RWPE2 (cell line): Measurements from ENCODE around the gene ZKSCAN3.

Source experiments
- ATAC-seq: fragments of 200-7000 bp; cut with Tn5 transposase; 3 replicates; pipeline ENCODE4 v1.9.1; 2021; ENCODE audit warnings: low read depth
- DNase-seq: peaks from one replicate; pipeline ENCODE4 v3.0.0-alpha.2; 2020; ENCODE audit warnings: low spot score
- H3K27ac ChIP-seq: fragments of 450-650 bp; 2 replicates; pipeline ENCODE4 v1.5.1; 2017; ENCODE audit warnings: mild to moderate bottlenecking; ENCODE audit not compliant: poor library complexity, severe bottlenecking
- H3K27me3 ChIP-seq: fragments of 250-450 bp; sonication (Bioruptor Pico); 2 replicates; pipeline ENCODE4 v1.5.1; 2021; ENCODE audit warnings: mild to moderate bottlenecking, moderate library complexity; ENCODE audit not compliant: insufficient read depth, poor library complexity, severe bottlenecking
- H3K36me3 ChIP-seq: fragments of 250-450 bp; sonication (Bioruptor Pico); 2 replicates; pipeline ENCODE4 v1.5.1; 2020; ENCODE audit warnings: low read depth, mild to moderate bottlenecking, moderate library complexity
- H3K4me1 ChIP-seq: fragments of 250-450 bp; sonication (Bioruptor Pico); 2 replicates; pipeline ENCODE4 v1.5.1; 2021; ENCODE audit warnings: mild to moderate bottlenecking, moderate library complexity; ENCODE audit not compliant: insufficient read depth, poor library complexity, severe bottlenecking
- H3K4me3 ChIP-seq: fragments of 250-450 bp; sonication (Bioruptor Pico); 2 replicates; pipeline ENCODE4 v1.5.1; 2021; ENCODE audit warnings: mild to moderate bottlenecking, moderate library complexity; ENCODE audit not compliant: severe bottlenecking
- H3K9me3 ChIP-seq: fragments of 250-450 bp; sonication (Bioruptor Pico); 2 replicates; pipeline ENCODE4 v1.5.1; 2021; ENCODE audit warnings: mild to moderate bottlenecking, moderate library complexity; ENCODE audit not compliant: severe bottlenecking
- CTCF ChIP-seq: fragments of 450-650 bp; IDR thresholded peaks from one replicate; pipeline ENCODE4 v1.5.1; 2017; ENCODE audit warnings: mild to moderate bottlenecking, moderate library complexity; ENCODE audit not compliant: poor library complexity, severe bottlenecking

ZKSCAN3 gene

DNA sequence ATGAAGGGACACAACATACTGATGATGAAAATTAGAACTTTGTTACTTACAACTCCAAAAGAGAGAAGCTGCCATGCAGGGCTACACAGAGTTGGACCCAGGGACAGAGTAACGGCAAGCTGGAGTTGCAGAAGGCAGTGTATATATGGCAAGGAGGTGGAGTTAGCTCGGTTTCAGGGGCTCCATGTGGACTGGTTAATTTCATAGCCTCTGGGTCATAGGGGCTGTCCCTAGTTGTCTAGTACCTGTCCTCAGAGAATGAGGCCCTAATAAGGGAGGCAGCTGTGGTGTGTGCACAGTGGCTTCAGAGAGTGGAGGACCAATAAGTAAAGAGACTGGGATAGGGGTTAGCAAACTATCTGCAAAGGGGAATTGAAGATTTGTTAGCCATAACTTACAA, 57.7 kb downstream of the ZKSCAN3 start:
- no peaks in the 10 kb centered on the region for H3K36me3 ChIP-seq
- no peak for TF ChIP-seq CTCF
- no peak overlapping the region for H3K27ac ChIP-seq
- no peak for ATAC-seq
- DNase-seq: no peak
- no peaks in the 10 kb centered on the region for H3K9me3 ChIP-seq
- H3K4me1 ChIP-seq: no peaks in the 10 kb centered on the region
- H3K4me3 ChIP-seq: no peak overlapping the region
- H3K27me3 ChIP-seq: no peaks in the 10 kb centered on the region

DNA sequence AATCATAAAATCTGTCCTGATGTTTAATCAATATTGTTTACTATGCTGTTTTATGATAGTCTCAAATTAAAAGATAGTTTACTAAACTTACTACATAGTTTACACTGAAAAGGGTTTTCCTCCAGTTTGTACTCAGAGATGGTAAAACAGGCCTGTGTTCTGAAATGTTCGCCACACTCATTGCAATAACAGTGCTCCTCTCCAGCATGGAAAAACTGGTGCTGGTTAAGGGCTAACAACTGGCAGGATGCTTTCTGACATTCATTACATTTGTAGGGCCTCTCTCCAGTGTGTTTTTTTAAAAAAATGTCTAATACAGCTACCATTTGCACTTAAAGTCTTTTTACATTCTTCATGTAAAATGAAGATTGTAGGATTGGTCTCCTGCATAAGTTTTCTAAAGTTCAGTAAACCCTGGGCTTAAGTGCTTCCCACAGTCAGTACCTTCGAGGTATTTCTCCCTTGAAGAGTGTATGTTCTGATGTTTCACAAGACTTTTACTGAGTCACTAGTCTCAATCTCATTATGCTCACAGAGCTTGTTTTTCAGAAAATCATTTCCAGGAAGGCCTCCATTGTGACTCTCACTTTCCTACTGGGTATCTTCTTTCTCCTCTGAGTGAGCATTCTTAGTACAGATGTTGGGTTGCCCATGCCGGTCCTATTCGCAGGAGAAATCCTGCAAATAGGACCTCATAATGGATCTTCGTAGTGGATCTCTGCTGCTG, 58.5 kb downstream of the ZKSCAN3 start:
- TF ChIP-seq CTCF: no peak
- H3K27ac ChIP-seq: no peak overlapping the region

GRCh38 chr6:28410767-28411166, 61.0 kb downstream of the ZKSCAN3 start:
- Histone ChIP-seq H3K27ac (no peak overlapping the region), H3K27me3 (no peaks in the 10 kb centered on the region), H3K4me1 (no peaks in the 10 kb centered on the region), H3K36me3 (no peaks in the 10 kb centered on the region), H3K9me3 (no peaks in the 10 kb centered on the region), H3K4me3 (no peak overlapping the region)
- DNase-seq: no peak
- TF ChIP-seq CTCF: no peak
- ATAC-seq: no peak

More for the DNA sequence above, 58.5 kb downstream of the ZKSCAN3 start:
- H3K36me3 ChIP-seq: no peaks in the 10 kb centered on the region
- H3K4me1 ChIP-seq: no peaks in the 10 kb centered on the region
- no peak for ATAC-seq
- no peak overlapping the region for H3K4me3 ChIP-seq
- no peaks in the 10 kb centered on the region for H3K9me3 ChIP-seq
- no peak for DNase-seq
- no peaks in the 10 kb centered on the region for H3K27me3 ChIP-seq

DNA sequence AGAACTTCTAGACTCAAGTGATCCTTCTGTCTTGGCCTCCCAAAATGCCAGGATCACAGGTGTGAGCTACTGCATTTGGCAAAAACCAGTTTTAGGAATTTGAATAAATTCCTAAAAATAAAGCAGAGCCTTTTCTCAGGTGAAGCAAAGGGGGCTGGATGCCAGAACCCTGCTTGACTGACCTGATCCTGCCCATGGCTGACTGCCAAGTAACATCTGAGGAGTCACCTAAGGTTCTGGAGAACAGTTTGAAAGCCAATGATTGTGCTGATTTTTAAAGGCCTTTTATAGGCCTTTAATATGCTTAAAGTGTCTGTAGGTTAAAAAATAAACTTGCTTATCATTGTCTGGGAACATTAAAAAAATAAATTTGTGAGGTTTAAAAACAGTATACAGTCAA, 63.9 kb downstream of the ZKSCAN3 start:
- Histone ChIP-seq H3K4me3 (no peak overlapping the region), H3K9me3 (no peaks in the 10 kb centered on the region), H3K4me1 (no peaks in the 10 kb centered on the region), H3K27me3 (no peaks in the 10 kb centered on the region), H3K36me3 (no peaks in the 10 kb centered on the region), H3K27ac (no peak overlapping the region)
- DNase-seq (no peak), ATAC-seq (no peak)
- TF ChIP-seq CTCF: no peak
